Keratinocyte (primary cell): Measurements from ENCODE around the gene ANKRD28. TPM values are rescaled to one million over a fixed set of nuclear protein-coding genes. Genes with fewer than 3 reads are reported as not detected.

Experiments used
- DNase-seq: peaks from one replicate; pipeline ENCODE4 v3.0.0-alpha.2; 2011; ENCODE audit warnings: low read depth, missing footprints, low spot score
- FAIRE-seq: peaks from 2 replicates; lab custom pipeline; 2011; peaks lifted over from hg19 to GRCh38; lab: Jason Lieb, UNC
- H2AFZ ChIP-seq: 2 replicates; pipeline ENCODE4 v1.6.0; 2012; ENCODE audit warnings: low read length, control low read depth, inconsistent platforms; ENCODE audit not compliant: control insufficient read depth
- H3K27ac ChIP-seq: 2 replicates; pipeline ENCODE4 v1.5.1; 2011; ENCODE audit warnings: low read length; ENCODE audit not compliant: control insufficient read depth, insufficient read depth
- H3K27me3 ChIP-seq: 3 replicates; pipeline ENCODE4 v1.6.0; 2011; ENCODE audit warnings: low read length; ENCODE audit not compliant: control insufficient read depth, insufficient read depth; ENCODE audit errors: extremely low read depth
- H3K36me3 ChIP-seq, 2 experiments: 2 replicates in 1 of 2; 3 replicates in 1 of 2; pipeline ENCODE4 v1.5.1; 2011; ENCODE audit warnings: low read length in 2 of 2, mild to moderate bottlenecking in 1 of 2; ENCODE audit not compliant: control insufficient read depth in 2 of 2, insufficient read depth in 2 of 2; ENCODE audit errors: extremely low read depth in 1 of 2
- H3K4me1 ChIP-seq: 3 replicates; pipeline ENCODE4 v1.5.1; 2011; ENCODE audit warnings: low read length; ENCODE audit not compliant: control insufficient read depth, insufficient read depth; ENCODE audit errors: extremely low read depth
- H3K4me2 ChIP-seq: 3 replicates; pipeline ENCODE4 v1.6.0; 2011; ENCODE audit warnings: low read depth, low read length; ENCODE audit not compliant: control insufficient read depth, insufficient read depth; ENCODE audit errors: extremely low read depth
- H3K4me3 ChIP-seq, 3 experiments: fragments of 200-600 bp in 1 of 3; sonication (generic) in 1 of 3; 2 replicates in 2 of 3; 3 replicates in 1 of 3; pipeline ENCODE4 v1.5.1; 2011 to 2016; ENCODE audit warnings: low read length in 3 of 3, mild to moderate bottlenecking in 3 of 3, control low read depth in 2 of 3, inconsistent platforms in 1 of 3, low read depth in 1 of 3, mixed read lengths in 1 of 3, mixed run types in 1 of 3, moderate library complexity in 1 of 3; ENCODE audit not compliant: control insufficient read depth in 2 of 3, insufficient read depth in 2 of 3; ENCODE audit errors: extremely low read depth in 1 of 3
- H3K79me2 ChIP-seq: 2 replicates; pipeline ENCODE4 v1.6.0; 2012; ENCODE audit warnings: low read length; ENCODE audit not compliant: control insufficient read depth, insufficient read depth
- H3K9ac ChIP-seq: 3 replicates; pipeline ENCODE4 v1.6.0; 2011; ENCODE audit warnings: low read length; ENCODE audit not compliant: control insufficient read depth, insufficient read depth; ENCODE audit errors: extremely low read depth
- H3K9me1 ChIP-seq: 3 replicates; pipeline ENCODE4 v1.6.0; 2011; ENCODE audit warnings: low read length; ENCODE audit not compliant: control insufficient read depth, insufficient read depth; ENCODE audit errors: extremely low read depth
- H3K9me3 ChIP-seq: 2 replicates; pipeline ENCODE4 v1.5.1; 2012; ENCODE audit warnings: low read depth, low read length; ENCODE audit not compliant: control insufficient read depth
- H4K20me1 ChIP-seq: 3 replicates; pipeline ENCODE4 v1.6.0; 2011; ENCODE audit warnings: low read length; ENCODE audit not compliant: control insufficient read depth, insufficient read depth; ENCODE audit errors: extremely low read depth
- EZH2 ChIP-seq: IDR thresholded peaks from one replicate; pipeline ENCODE4 v1.6.1; 2012; ENCODE audit warnings: inconsistent platforms, mild to moderate bottlenecking, low read length, moderate library complexity
- dilution Hi-C: fragments of 300-500 bp; cut with MboI; formaldehyde crosslinking; loops from one replicate; pipeline ENCODE4 v1.7.0; 2020; ENCODE audit warnings: low sequenced_read_pairs; ENCODE audit not compliant: extremely low pct_ligation_motif_present
- polyA plus RNA-seq, 5 experiments: library from polyadenylated mRNA; depleted of rRNA in 3 of 5; stranded (reverse) in 3 of 5; stranded (forward) in 1 of 5; unstranded in 1 of 5; fragments of >200 nt; gene quantifications; 1 replicate in 1 of 5; 2 replicates in 3 of 5; 3 replicates in 1 of 5; pipeline versions ENCODE4 v1.2.1 to v1.2.3, GENCODE V29; 2011 to 2012; ENCODE audit warnings: missing spikeins in 2 of 5, low read depth in 1 of 5, low replicate concordance in 1 of 5
- TF ChIP-seq, protein P1 (sequence below), 3 experiments: IDR thresholded peaks in 1 of 3; conservative IDR thresholded peaks in 1 of 3; optimal IDR thresholded peaks in 1 of 3; 2 replicates in 2 of 3; 3 replicates in 1 of 3; pipeline versions ENCODE3 to v1.5.1; 2011; ENCODE audit warnings: low read length in 3 of 3, mild to moderate bottlenecking in 3 of 3, moderate library complexity in 2 of 3, control low read depth in 1 of 3, inconsistent platforms in 1 of 3; ENCODE audit not compliant: insufficient read depth in 2 of 3; ENCODE audit errors: extremely low read depth in 1 of 3

Gene ANKRD28
- polyA plus RNA-seq, 1 donor (not counting 4 experiments of a cell fraction or from before 2014, with no cell fraction given): 32.7 TPM

- Histone ChIP-seq H3K9me1 (no peaks in the 10 kb centered on the region), H3K36me3 (peaks cover 9 to 12% of the 10 kb centered on the region in 2 experiments), H3K4me1 (no peaks in the 10 kb centered on the region), H3K27me3 (no peaks in the 10 kb centered on the region), H3K4me3 (no peak overlapping the region), H3K9me3 (no peaks in the 10 kb centered on the region), H3K9ac (no peak overlapping the region), H3K27ac (no peak overlapping the region), H2AFZ (no peak overlapping the region), H3K79me2 (no peaks in the 10 kb centered on the region), H4K20me1 (no peaks in the 10 kb centered on the region), H3K4me2 (no peak overlapping the region)
- dilution Hi-C loops: no loop called here
- TF ChIP-seq, protein P1, sequence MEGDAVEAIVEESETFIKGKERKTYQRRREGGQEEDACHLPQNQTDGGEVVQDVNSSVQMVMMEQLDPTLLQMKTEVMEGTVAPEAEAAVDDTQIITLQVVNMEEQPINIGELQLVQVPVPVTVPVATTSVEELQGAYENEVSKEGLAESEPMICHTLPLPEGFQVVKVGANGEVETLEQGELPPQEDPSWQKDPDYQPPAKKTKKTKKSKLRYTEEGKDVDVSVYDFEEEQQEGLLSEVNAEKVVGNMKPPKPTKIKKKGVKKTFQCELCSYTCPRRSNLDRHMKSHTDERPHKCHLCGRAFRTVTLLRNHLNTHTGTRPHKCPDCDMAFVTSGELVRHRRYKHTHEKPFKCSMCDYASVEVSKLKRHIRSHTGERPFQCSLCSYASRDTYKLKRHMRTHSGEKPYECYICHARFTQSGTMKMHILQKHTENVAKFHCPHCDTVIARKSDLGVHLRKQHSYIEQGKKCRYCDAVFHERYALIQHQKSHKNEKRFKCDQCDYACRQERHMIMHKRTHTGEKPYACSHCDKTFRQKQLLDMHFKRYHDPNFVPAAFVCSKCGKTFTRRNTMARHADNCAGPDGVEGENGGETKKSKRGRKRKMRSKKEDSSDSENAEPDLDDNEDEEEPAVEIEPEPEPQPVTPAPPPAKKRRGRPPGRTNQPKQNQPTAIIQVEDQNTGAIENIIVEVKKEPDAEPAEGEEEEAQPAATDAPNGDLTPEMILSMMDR (optimal IDR thresholded peaks at IDR 0.05 in 1 of 3, IDR thresholded peaks at IDR 0.05 in 1 of 3, conservative IDR thresholded peaks at IDR 0.05 in 1 of 3; ENCODE audit: extremely low read depth in 1 of 3, insufficient read depth in 2 of 3, low read length in 3 of 3): no peak
- TF ChIP-seq EZH2: no peak
- FAIRE-seq (no peak), DNase-seq (no peak)
Measured at GRCh38 chr3:15683253-15683652, 114.5 kb downstream of the ANKRD28 start.

DNA sequence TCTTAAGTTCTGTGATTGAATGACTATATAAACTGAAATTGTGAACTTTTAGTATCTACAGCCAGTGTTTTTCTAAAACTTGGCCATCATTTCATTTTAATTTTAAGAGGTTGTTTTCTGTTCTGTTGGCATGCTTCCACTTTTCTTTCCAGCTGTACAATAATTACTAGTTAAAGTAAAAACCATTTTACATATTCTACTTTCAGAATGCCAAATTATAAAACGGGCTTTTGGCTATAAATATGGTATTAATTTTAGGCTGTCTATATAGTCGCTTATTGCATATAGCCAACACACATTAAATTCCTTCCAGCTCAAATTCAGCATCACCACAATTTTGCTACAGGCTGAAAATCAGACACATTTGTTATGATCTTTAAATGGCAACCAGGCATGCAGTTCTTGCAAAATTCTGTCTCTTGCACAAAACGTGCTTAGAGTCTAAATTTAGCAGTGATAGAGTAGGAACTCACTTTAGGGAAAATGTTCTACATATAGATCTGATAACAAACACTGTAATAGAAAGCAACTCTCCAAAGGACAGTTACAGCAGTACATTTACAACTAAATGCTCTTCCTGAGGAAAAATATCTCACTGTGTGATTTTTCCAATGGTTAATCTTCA, 115.1 kb downstream of the ANKRD28 start:
- dilution Hi-C loops: no loop called here

More for the DNA sequence above, 115.1 kb downstream of the ANKRD28 start:
- Histone ChIP-seq H3K36me3 (peaks cover 9 to 12% of the 10 kb centered on the region in 2 experiments), H3K79me2 (no peaks in the 10 kb centered on the region), H3K9me3 (no peaks in the 10 kb centered on the region), H3K27me3 (no peaks in the 10 kb centered on the region), H3K4me2 (no peak overlapping the region), H3K4me3 (no peak overlapping the region), H3K9me1 (no peaks in the 10 kb centered on the region), H3K27ac (no peak overlapping the region), H2AFZ (no peak overlapping the region), H3K4me1 (no peaks in the 10 kb centered on the region), H4K20me1 (no peaks in the 10 kb centered on the region), H3K9ac (no peak overlapping the region)
- no peak for FAIRE-seq
- no peak for TF ChIP-seq EZH2
- TF ChIP-seq, protein P1 (optimal IDR thresholded peaks at IDR 0.05 in 1 of 3, IDR thresholded peaks at IDR 0.05 in 1 of 3, conservative IDR thresholded peaks at IDR 0.05 in 1 of 3; ENCODE audit: extremely low read depth in 1 of 3, insufficient read depth in 2 of 3, low read length in 3 of 3): no peak
- DNase-seq: no peak
